ENCODE data around the gene IL1A. TPM values are rescaled to one million over a fixed set of nuclear protein-coding genes. Genes with fewer than 3 reads are reported as not detected.
A peak's percentile ranks its signal among the peaks of the same experiment; 100 is the strongest.

IL1A gene
- total and polyA plus RNA-seq, 9 of the 15 experiments (the other 6 are each of a cell fraction or from before 2014, with no cell fraction given), result 0.03 to 0.27 (median 0.14) TPM; not detected in 2

DNA sequence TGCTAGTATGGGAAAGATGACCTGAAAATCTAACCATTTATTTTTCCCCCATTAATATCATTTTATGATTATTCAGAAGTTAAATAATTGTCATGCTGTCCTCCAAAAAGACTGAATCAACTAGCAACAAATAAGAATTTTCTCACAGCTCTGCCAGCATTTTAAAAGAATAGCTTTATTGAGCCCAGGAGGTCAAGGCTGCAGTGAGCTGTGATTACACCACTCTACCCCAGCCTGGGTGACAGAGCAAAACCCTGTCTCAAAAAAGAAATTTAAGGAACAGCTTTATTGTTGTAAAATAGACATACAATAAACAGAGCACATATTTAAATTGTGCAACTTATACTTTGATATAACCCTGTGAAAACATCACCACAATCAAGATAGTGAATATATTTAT is 24.8 kb upstream of the IL1A start:
- no peak for TF ChIP-seq DACH1 (IDR thresholded peaks at IDR 0.05; ENCODE audit: partially characterized antibody)
- peaks cover 0 to 26% of the 10 kb centered on the region in 2 experiments; a peak in 3 of 5 replicates for H3K4me1 ChIP-seq (replicated peaks in 1 of 2; ENCODE audit: control insufficient read depth in 2 of 2, insufficient read depth in 2 of 2, low read length in 2 of 2)
- BruUV-seq (replicated peaks), result no TSS peak
- no peaks in the 10 kb centered on the region for H3K27me3 ChIP-seq (ENCODE audit: control insufficient read depth in 2 of 2, insufficient read depth in 2 of 2, low read length in 2 of 2)
- H3K4me2 ChIP-seq (ENCODE audit: insufficient read depth, low read length), result no peak overlapping the region
- ChIA-PET POLR2A (interaction anchor here (0.8 to 1.2 kb wide), 2 partner anchors 25 to 99 kb away, joined by 3 to 4 read pairs; no protein-coding TSS in a partner anchor), CTCF (ENCODE audit: low intra/inter-chr PET ratio) (no interaction called here)
- H3K9me3 ChIP-seq (replicated peaks; ENCODE audit: control insufficient read depth, insufficient read depth, low read depth, low read length), result no peaks in the 10 kb centered on the region
- no peaks in the 10 kb centered on the region for H3K9me1 ChIP-seq (ENCODE audit: control insufficient read depth, insufficient read depth, low read length)
- H2AFZ ChIP-seq (ENCODE audit: low read depth, low read length), result no peak overlapping the region
- H3K9ac ChIP-seq (ENCODE audit: insufficient read depth in 1 of 2, low read depth in 2 of 2, low read length in 2 of 2), result no peak overlapping the region
- no peaks in the 10 kb centered on the region for H4K20me1 ChIP-seq (replicated peaks; ENCODE audit: control insufficient read depth, insufficient read depth, low read length)
- H3K4me3 ChIP-seq, result no peak overlapping the region
- no peaks in the 10 kb centered on the region for H3K79me2 ChIP-seq (ENCODE audit: control insufficient read depth, insufficient read depth, low read length)
- ATAC-seq (no peak), DNase-seq (ENCODE audit: extremely low read depth in 1 of 4, low spot score in 3 of 4) (no peak), FAIRE-seq (no peak)
- H3K27ac ChIP-seq (ENCODE audit: extremely low read depth, low read depth, low read length), result no peak overlapping the region
- in situ Hi-C loops (cut with MboI) (no loop called here), intact Hi-C loops (cut with micrococcal nuclease) (no loop called here)
- no peaks in the 10 kb centered on the region for H3K36me3 ChIP-seq (ENCODE audit: control insufficient read depth, insufficient read depth, low read length)

DNA sequence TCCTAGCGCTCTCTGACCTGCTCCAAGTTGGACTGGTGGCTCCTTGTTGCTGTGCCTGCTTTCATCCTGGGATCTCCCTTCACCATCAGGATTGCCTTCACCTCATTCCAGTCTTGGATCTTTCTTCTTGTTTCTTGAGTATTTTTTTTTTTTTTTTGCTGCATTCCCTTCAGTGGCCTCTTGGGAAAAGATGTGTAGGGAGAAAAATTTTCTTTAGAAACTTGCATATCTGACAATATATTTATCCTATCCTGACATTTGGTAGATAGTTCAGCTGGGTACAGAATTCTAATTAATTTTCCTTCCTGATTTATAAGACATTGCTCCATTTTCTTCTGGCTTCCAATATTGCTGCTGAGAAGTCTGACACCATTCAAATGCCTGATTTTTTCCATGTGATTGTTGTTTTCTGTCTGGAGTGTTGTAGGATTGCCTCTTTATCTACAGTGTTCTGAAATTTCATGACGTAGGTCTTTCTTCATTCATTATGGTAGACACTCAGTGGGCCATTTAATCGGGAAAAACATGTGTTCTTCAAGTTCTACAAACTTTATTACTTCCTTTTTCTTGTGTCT is 23.0 kb upstream of the IL1A start:
- ChIA-PET CTCF (ENCODE audit: low intra/inter-chr PET ratio) (interaction anchor here (0.7 kb wide), 1 partner anchor 26 kb away, joined by 3 read pairs; no protein-coding TSS in a partner anchor), POLR2A (no interaction called here)
- Histone ChIP-seq H2AFZ (ENCODE audit: low read depth, low read length) (0 out of 2 replicates have a peak overlapping the region, but pooled peaks have one; percentile 11), H3K4me1 (replicated peaks in 1 of 2; ENCODE audit: control insufficient read depth in 2 of 2, insufficient read depth in 2 of 2, low read length in 2 of 2) (peaks cover 0 to 13% of the 10 kb centered on the region in 2 experiments; a peak in 2 of 5 replicates), H3K9me3 (replicated peaks; ENCODE audit: control insufficient read depth, insufficient read depth, low read depth, low read length) (no peaks in the 10 kb centered on the region), H3K9ac (ENCODE audit: insufficient read depth in 1 of 2, low read depth in 2 of 2, low read length in 2 of 2) (no peak overlapping the region), H4K20me1 (replicated peaks; ENCODE audit: control insufficient read depth, insufficient read depth, low read length) (no peaks in the 10 kb centered on the region), H3K36me3 (ENCODE audit: control insufficient read depth, insufficient read depth, low read length) (no peaks in the 10 kb centered on the region), H3K27me3 (ENCODE audit: control insufficient read depth in 2 of 2, insufficient read depth in 2 of 2, low read length in 2 of 2) (no peaks in the 10 kb centered on the region), H3K27ac (ENCODE audit: extremely low read depth, low read depth, low read length) (no peak overlapping the region), H3K9me1 (ENCODE audit: control insufficient read depth, insufficient read depth, low read length) (no peaks in the 10 kb centered on the region), H3K79me2 (ENCODE audit: control insufficient read depth, insufficient read depth, low read length) (no peaks in the 10 kb centered on the region), H3K4me2 (ENCODE audit: insufficient read depth, low read length) (no peak overlapping the region), H3K4me3 (no peak overlapping the region)
- WGBS (ENCODE audit: insufficient coverage, low coverage, missing lambda C conversion rate), result 51% methylated on average over 3 of the region's 3 CpGs
- DNase-seq (ENCODE audit: extremely low read depth in 1 of 4, low spot score in 3 of 4) (peak in 1 of 4 experiments; percentile 25), FAIRE-seq (no peak), ATAC-seq (no peak)
- intact Hi-C loops (cut with micrococcal nuclease) (no loop called here), in situ Hi-C loops (cut with MboI) (no loop called here)
- BruUV-seq (replicated peaks), result no TSS peak
- TF ChIP-seq TCF7L2 (IDR thresholded peaks at IDR 0.05; ENCODE audit: low read depth, low read length), result no peak
- peak; percentile 69; the same call in 1 of the 2 replicates for TF ChIP-seq ZFP1 (CRISPR knock-in tag; IDR thresholded peaks at IDR 0.05)
- TF ChIP-seq KHSRP (IDR thresholded peaks at IDR 0.05), result no peak
- no peak for TF ChIP-seq TBP (optimal IDR thresholded peaks at IDR 0.05; ENCODE audit: low read depth, low read length)
- TF ChIP-seq TRIM24 (IDR thresholded peaks at IDR 0.05), result peak; percentile 19 to 29; a peak in 1 of 4 replicates
- TF ChIP-seq EGR1 (conservative IDR thresholded peaks at IDR 0.05), result no peak
- TF ChIP-seq GTF2E2 (tag; IDR thresholded peaks at IDR 0.05), result no peak

Measured in K562 (cell line).